Measurements from ENCODE around the gene VSX1.

The VSX1 gene

DNA sequence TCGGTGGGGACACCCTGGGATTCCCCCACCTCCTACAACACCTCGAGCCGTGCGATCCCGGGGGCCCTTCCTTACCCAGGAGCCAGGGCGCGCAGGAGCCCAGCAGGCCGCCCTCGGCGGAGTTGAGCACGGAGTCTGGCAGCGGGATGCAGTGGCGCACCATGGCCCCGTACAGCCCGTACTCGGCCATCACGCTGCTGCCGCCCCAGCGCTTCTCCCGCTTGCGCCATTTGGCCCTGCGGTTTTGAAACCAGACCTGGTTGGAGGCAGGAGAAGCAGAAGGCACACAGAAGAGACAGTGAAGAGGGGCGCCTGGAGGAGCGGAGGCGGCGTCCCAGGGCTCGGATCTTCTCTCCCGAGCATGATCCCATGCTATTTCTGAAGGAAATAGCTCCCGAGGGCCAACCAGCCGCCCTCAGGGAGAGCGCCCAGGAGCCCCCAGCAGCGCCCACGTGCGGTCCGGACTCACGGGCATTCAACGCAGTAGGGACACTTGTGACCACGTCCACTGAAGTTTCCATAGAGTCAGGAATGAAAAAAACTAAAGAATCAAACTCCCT is 4.3 kb downstream of the VSX1 start (continued):
- TF ChIP-seq ZNF175 (tag by site-specific recombination; IDR thresholded peaks at IDR 0.05), result no peak
- no peak for TF ChIP-seq ZNF623 (tag by site-specific recombination; IDR thresholded peaks at IDR 0.05)
- TF ChIP-seq, protein P1, sequence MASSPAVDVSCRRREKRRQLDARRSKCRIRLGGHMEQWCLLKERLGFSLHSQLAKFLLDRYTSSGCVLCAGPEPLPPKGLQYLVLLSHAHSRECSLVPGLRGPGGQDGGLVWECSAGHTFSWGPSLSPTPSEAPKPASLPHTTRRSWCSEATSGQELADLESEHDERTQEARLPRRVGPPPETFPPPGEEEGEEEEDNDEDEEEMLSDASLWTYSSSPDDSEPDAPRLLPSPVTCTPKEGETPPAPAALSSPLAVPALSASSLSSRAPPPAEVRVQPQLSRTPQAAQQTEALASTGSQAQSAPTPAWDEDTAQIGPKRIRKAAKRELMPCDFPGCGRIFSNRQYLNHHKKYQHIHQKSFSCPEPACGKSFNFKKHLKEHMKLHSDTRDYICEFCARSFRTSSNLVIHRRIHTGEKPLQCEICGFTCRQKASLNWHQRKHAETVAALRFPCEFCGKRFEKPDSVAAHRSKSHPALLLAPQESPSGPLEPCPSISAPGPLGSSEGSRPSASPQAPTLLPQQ (tag by site-specific recombination; IDR thresholded peaks at IDR 0.05), result peak; percentile 74
- TF ChIP-seq IKZF3 (tag by site-specific recombination; IDR thresholded peaks at IDR 0.05), result 0 out of 2 replicates have a peak, but pooled peaks have one; percentile 5
- TF ChIP-seq, protein P2, sequence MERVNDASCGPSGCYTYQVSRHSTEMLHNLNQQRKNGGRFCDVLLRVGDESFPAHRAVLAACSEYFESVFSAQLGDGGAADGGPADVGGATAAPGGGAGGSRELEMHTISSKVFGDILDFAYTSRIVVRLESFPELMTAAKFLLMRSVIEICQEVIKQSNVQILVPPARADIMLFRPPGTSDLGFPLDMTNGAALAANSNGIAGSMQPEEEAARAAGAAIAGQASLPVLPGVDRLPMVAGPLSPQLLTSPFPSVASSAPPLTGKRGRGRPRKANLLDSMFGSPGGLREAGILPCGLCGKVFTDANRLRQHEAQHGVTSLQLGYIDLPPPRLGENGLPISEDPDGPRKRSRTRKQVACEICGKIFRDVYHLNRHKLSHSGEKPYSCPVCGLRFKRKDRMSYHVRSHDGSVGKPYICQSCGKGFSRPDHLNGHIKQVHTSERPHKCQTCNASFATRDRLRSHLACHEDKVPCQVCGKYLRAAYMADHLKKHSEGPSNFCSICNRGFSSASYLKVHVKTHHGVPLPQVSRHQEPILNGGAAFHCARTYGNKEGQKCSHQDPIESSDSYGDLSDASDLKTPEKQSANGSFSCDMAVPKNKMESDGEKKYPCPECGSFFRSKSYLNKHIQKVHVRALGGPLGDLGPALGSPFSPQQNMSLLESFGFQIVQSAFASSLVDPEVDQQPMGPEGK (tag by site-specific recombination; IDR thresholded peaks at IDR 0.05), result peak; percentile 49; the same call in 1 of the 2 replicates
- TF ChIP-seq, protein P3, sequence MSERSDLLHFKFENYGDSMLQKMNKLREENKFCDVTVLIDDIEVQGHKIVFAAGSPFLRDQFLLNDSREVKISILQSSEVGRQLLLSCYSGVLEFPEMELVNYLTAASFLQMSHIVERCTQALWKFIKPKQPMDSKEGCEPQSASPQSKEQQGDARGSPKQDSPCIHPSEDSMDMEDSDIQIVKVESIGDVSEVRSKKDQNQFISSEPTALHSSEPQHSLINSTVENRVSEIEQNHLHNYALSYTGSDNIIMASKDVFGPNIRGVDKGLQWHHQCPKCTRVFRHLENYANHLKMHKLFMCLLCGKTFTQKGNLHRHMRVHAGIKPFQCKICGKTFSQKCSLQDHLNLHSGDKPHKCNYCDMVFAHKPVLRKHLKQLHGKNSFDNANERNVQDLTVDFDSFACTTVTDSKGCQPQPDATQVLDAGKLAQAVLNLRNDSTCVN (tag by site-specific recombination; optimal IDR thresholded peaks at IDR 0.05), result peak; percentile 58
- TF ChIP-seq ZFHX2 (tag by site-specific recombination; conservative IDR thresholded peaks at IDR 0.05), result peak; percentile 49

DNA sequence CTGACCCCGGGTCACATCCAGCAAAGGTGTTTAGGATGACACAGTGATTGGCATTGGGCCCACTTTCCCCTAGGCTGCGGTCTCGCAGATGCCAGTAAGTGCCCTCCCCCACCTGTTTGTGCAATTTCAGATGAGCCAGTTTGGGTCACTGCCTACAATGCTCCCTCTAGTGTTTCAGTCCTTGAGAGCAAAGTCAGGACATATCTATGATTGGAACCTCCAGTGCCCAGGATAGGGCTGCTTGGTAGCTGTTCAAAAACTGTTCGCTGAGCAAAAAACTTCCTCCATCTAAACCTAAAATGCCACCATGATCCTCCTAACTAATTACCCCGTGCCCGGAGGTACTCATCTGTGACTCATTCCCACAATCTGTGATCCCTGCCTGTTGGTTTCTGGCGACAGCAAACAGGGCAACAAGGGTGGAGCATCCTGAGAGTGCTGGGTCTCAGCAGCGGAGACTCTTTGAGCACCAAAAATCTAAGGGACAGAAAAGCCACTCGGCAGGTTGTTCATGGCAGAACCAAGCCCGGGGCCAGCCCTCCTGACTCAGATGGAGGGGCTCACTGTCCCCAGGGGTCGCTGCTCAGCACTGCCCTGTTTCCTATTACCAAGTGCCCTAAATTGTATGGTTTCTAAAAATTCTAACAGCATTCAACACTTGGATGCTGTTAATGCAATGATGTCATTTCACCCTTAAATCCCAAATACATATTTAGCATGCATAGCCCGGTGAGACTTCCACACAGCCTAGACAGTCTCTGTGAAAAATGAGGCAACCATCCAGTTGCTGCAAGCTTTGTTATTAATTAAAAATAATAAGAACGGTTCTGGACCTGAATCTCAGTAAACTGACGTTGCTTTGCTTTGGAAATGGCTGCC is 5.0 kb downstream of the VSX1 start:
- no peaks in the 10 kb centered on the region for H3K9me3 ChIP-seq (ENCODE audit: control insufficient read depth, insufficient read depth, low read depth, low read length)
- CTCF ChIA-PET, result interaction anchor here (0.8 to 1.2 kb wide), 3 partner anchors 28 to 156 kb away, joined by 3 to 4 read pairs (median 3); no protein-coding TSS in a partner anchor
- no peak overlapping the region for H3K4me3 ChIP-seq (ENCODE audit: low read depth, low read length)
- no peak overlapping the region for H3K27ac ChIP-seq (ENCODE audit: extremely low read depth, low read depth, low read length)
- H3K4me1 ChIP-seq (ENCODE audit: control insufficient read depth, insufficient read depth, low read length), result peaks cover 5% of the 10 kb centered on the region; the same call in 1 of the 2 replicates
- POLR2A ChIA-PET, result no interaction called here
- H3K36me3 ChIP-seq (ENCODE audit: control insufficient read depth in 2 of 2, insufficient read depth in 1 of 2, low read length in 2 of 2), result no peaks in the 10 kb centered on the region
- TF ChIP-seq, protein P2 (tag by site-specific recombination; IDR thresholded peaks at IDR 0.05), result 0 out of 2 replicates have a peak, but pooled peaks have one; percentile 17
- TF ChIP-seq ZNF146 (tag by site-specific recombination; IDR thresholded peaks at IDR 0.05) (no peak), ZNF169 (tag by site-specific recombination; IDR thresholded peaks at IDR 0.05) (no peak), ZBTB17 (tag by site-specific recombination; IDR thresholded peaks at IDR 0.05) (peak; percentile 50), SCRT2 (tag by site-specific recombination; IDR thresholded peaks at IDR 0.05) (peak; percentile 89), ZNF548 (tag by site-specific recombination; IDR thresholded peaks at IDR 0.05) (no peak), PRDM1 (tag by site-specific recombination; IDR thresholded peaks at IDR 0.05) (peak; percentile 37; the same call in 1 of the 2 replicates), SP7 (tag by site-specific recombination; IDR thresholded peaks at IDR 0.05) (peak; percentile 37; the same call in 1 of the 2 replicates), ZFP37 (tag by site-specific recombination; IDR thresholded peaks at IDR 0.05) (0 out of 2 replicates have a peak, but pooled peaks have one; percentile 22)
- TF ChIP-seq, protein P4, sequence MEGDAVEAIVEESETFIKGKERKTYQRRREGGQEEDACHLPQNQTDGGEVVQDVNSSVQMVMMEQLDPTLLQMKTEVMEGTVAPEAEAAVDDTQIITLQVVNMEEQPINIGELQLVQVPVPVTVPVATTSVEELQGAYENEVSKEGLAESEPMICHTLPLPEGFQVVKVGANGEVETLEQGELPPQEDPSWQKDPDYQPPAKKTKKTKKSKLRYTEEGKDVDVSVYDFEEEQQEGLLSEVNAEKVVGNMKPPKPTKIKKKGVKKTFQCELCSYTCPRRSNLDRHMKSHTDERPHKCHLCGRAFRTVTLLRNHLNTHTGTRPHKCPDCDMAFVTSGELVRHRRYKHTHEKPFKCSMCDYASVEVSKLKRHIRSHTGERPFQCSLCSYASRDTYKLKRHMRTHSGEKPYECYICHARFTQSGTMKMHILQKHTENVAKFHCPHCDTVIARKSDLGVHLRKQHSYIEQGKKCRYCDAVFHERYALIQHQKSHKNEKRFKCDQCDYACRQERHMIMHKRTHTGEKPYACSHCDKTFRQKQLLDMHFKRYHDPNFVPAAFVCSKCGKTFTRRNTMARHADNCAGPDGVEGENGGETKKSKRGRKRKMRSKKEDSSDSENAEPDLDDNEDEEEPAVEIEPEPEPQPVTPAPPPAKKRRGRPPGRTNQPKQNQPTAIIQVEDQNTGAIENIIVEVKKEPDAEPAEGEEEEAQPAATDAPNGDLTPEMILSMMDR (tag by site-specific recombination; IDR thresholded peaks at IDR 0.05), result peak; percentile 51
- TF ChIP-seq, protein P5, sequence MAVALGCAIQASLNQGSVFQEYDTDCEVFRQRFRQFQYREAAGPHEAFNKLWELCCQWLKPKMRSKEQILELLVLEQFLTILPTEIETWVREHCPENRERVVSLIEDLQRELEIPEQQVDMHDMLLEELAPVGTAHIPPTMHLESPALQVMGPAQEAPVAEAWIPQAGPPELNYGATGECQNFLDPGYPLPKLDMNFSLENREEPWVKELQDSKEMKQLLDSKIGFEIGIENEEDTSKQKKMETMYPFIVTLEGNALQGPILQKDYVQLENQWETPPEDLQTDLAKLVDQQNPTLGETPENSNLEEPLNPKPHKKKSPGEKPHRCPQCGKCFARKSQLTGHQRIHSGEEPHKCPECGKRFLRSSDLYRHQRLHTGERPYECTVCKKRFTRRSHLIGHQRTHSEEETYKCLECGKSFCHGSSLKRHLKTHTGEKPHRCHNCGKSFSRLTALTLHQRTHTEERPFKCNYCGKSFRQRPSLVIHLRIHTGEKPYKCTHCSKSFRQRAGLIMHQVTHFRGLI (tag by site-specific recombination; IDR thresholded peaks at IDR 0.05), result no peak
- TF ChIP-seq, protein P6, sequence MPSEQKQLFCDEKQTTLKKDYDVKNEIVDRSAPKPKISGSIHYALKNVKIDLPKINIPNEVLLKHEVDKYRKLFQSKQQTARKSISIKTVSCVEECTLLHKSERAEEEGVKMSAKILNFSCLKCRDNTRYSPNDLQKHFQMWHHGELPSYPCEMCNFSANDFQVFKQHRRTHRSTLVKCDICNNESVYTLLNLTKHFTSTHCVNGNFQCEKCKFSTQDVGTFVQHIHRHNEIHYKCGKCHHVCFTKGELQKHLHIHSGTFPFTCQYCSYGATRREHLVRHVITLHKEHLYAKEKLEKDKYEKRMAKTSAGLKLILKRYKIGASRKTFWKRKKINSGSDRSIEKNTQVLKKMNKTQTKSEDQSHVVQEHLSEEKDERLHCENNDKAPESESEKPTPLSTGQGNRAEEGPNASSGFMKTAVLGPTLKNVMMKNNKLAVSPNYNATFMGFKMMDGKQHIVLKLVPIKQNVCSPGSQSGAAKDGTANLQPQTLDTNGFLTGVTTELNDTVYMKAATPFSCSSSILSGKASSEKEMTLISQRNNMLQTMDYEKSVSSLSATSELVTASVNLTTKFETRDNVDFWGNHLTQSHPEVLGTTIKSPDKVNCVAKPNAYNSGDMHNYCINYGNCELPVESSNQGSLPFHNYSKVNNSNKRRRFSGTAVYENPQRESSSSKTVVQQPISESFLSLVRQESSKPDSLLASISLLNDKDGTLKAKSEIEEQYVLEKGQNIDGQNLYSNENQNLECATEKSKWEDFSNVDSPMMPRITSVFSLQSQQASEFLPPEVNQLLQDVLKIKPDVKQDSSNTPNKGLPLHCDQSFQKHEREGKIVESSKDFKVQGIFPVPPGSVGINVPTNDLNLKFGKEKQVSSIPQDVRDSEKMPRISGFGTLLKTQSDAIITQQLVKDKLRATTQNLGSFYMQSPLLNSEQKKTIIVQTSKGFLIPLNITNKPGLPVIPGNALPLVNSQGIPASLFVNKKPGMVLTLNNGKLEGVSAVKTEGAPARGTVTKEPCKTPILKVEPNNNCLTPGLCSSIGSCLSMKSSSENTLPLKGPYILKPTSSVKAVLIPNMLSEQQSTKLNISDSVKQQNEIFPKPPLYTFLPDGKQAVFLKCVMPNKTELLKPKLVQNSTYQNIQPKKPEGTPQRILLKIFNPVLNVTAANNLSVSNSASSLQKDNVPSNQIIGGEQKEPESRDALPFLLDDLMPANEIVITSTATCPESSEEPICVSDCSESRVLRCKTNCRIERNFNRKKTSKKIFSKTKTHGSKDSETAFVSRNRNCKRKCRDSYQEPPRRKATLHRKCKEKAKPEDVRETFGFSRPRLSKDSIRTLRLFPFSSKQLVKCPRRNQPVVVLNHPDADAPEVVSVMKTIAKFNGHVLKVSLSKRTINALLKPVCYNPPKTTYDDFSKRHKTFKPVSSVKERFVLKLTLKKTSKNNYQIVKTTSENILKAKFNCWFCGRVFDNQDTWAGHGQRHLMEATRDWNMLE (tag by site-specific recombination; conservative IDR thresholded peaks at IDR 0.05; ENCODE audit: low read depth), result no peak

Measured in HEK293 (cell line).